Activated CD8-positive, alpha-beta memory T cell treated with anti-CD3 and anti-CD28 coated beads for 48 hours (primary cell): ENCODE measurements around the gene TMEM26.

Experiments
- DNase-seq, 3 experiments: peaks; one replicate each; pipeline ENCODE4 v3.0.0-alpha.2; 2020; ENCODE audit warnings: low read depth in 2 of 3, low spot score in 2 of 3

The TMEM26 gene

GRCh38 chr10:61452655-61453641 is at the start of gene TMEM26:
TMEM26 (minus strand) TSS chr10:61453381; CDS start chr10:61453081, 300 bp downstream.
- no peak for DNase-seq

GRCh38 chr10:61500460-61500859 is 47.3 kb upstream of the TMEM26 start:
- no peak for DNase-seq

- DNase-seq = no peak
Observed at GRCh38 chr10:61492364-61492995, 39.3 kb upstream of the TMEM26 start.

- DNase-seq = no peak
Observed at GRCh38 chr10:61487506-61487905, 34.3 kb upstream of the TMEM26 start.

GRCh38 chr10:61486738-61487396 is 33.7 kb upstream of the TMEM26 start:
- no peak for DNase-seq

GRCh38 chr10:61486251-61486650 is 33.1 kb upstream of the TMEM26 start:
- no peak for DNase-seq

GRCh38 chr10:61481597-61481996 is 28.4 kb upstream of the TMEM26 start:
- DNase-seq = no peak

GRCh38 chr10:61480208-61480607 is 27.0 kb upstream of the TMEM26 start:
- DNase-seq = no peak

- DNase-seq = no peak
Observed at GRCh38 chr10:61478621-61479312, 25.6 kb upstream of the TMEM26 start.

GRCh38 chr10:61477451-61477850 is 24.3 kb upstream of the TMEM26 start:
- DNase-seq = no peak

- no peak for DNase-seq
Observed at GRCh38 chr10:61476529-61476928, 23.3 kb upstream of the TMEM26 start.

- DNase-seq = no peak
Observed at GRCh38 chr10:61475449-61475873, 22.3 kb upstream of the TMEM26 start.

GRCh38 chr10:61472090-61472674 is 19.0 kb upstream of the TMEM26 start:
- DNase-seq = no peak

GRCh38 chr10:61471491-61471890 is 18.3 kb upstream of the TMEM26 start:
- no peak for DNase-seq

GRCh38 chr10:61470740-61471139 is 17.6 kb upstream of the TMEM26 start:
- no peak for DNase-seq

GRCh38 chr10:61465901-61466632 is 12.9 kb upstream of the TMEM26 start:
- no peak for DNase-seq

- DNase-seq = no peak
Observed at GRCh38 chr10:61465171-61465496, 12.0 kb upstream of the TMEM26 start.

GRCh38 chr10:61464461-61465170 is 11.4 kb upstream of the TMEM26 start:
- no peak for DNase-seq

- DNase-seq = no peak
Observed at GRCh38 chr10:61463035-61463909, 10.1 kb upstream of the TMEM26 start.
